Measurements from ENCODE around the gene RAB20. TPM values are rescaled to one million over a fixed set of nuclear protein-coding genes. Genes with fewer than 3 reads are reported as not detected.

Gene RAB20
- total and polyA plus RNA-seq, 9 of the 15 experiments (the other 6 are each of a cell fraction or from before 2014, with no cell fraction given): 0.62 to 9.2 (median 5.4) TPM

- TF ChIP-seq, protein P1, sequence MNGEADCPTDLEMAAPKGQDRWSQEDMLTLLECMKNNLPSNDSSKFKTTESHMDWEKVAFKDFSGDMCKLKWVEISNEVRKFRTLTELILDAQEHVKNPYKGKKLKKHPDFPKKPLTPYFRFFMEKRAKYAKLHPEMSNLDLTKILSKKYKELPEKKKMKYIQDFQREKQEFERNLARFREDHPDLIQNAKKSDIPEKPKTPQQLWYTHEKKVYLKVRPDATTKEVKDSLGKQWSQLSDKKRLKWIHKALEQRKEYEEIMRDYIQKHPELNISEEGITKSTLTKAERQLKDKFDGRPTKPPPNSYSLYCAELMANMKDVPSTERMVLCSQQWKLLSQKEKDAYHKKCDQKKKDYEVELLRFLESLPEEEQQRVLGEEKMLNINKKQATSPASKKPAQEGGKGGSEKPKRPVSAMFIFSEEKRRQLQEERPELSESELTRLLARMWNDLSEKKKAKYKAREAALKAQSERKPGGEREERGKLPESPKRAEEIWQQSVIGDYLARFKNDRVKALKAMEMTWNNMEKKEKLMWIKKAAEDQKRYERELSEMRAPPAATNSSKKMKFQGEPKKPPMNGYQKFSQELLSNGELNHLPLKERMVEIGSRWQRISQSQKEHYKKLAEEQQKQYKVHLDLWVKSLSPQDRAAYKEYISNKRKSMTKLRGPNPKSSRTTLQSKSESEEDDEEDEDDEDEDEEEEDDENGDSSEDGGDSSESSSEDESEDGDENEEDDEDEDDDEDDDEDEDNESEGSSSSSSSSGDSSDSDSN (IDR thresholded peaks at IDR 0.05; ENCODE audit: borderline replicate concordance in 1 of 2, low read depth in 2 of 2, low read length in 2 of 2): 0 out of 4 replicates have a peak, but pooled peaks of 1 of the 2 experiments have one; percentile 30
- no peak for TF ChIP-seq SMAD4 (CRISPR knock-in tag; conservative IDR thresholded peaks at IDR 0.05)
- TF ChIP-seq, protein P2, sequence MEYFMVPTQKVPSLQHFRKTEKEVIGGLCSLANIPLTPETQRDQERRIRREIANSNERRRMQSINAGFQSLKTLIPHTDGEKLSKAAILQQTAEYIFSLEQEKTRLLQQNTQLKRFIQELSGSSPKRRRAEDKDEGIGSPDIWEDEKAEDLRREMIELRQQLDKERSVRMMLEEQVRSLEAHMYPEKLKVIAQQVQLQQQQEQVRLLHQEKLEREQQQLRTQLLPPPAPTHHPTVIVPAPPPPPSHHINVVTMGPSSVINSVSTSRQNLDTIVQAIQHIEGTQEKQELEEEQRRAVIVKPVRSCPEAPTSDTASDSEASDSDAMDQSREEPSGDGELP (CRISPR knock-in tag; IDR thresholded peaks at IDR 0.05; ENCODE audit: borderline replicate concordance): peak; percentile 50
- TF ChIP-seq ASH1L (IDR thresholded peaks at IDR 0.05; ENCODE audit: borderline replicate concordance, low read depth, partially characterized antibody): no peak
- TF ChIP-seq RB1 (IDR thresholded peaks at IDR 0.05; ENCODE audit: low read depth): 0 out of 2 replicates have a peak, but pooled peaks have one; percentile 13
- TF ChIP-seq ZFP1 (CRISPR knock-in tag; IDR thresholded peaks at IDR 0.05): no peak
- TF ChIP-seq EZH2 (IDR thresholded peaks at IDR 0.05; ENCODE audit: borderline replicate concordance, low read depth, low read length): no peak
- no peak for TF ChIP-seq CHD1 (IDR thresholded peaks at IDR 0.05; ENCODE audit: low read length)
- TF ChIP-seq EGR1 (conservative IDR thresholded peaks at IDR 0.05): peak; percentile 70
- no peak for TF ChIP-seq ZBTB8A (IDR thresholded peaks at IDR 0.05; ENCODE audit: partially characterized antibody)
- TF ChIP-seq FIP1L1 (IDR thresholded peaks at IDR 0.05; ENCODE audit: low read depth, low read length, poor library complexity, severe bottlenecking): no peak
- no peak for TF ChIP-seq ZNF282 (CRISPR knock-in tag; IDR thresholded peaks at IDR 0.05)
- peak; percentile 62; the same call in 1 of the 2 replicates for TF ChIP-seq PHF8 (IDR thresholded peaks at IDR 0.05; ENCODE audit: borderline replicate concordance, low read length)
- TF ChIP-seq POLR2G (IDR thresholded peaks at IDR 0.05; ENCODE audit: low read depth, low read length): peak; percentile 81
- TF ChIP-seq, protein P3, sequence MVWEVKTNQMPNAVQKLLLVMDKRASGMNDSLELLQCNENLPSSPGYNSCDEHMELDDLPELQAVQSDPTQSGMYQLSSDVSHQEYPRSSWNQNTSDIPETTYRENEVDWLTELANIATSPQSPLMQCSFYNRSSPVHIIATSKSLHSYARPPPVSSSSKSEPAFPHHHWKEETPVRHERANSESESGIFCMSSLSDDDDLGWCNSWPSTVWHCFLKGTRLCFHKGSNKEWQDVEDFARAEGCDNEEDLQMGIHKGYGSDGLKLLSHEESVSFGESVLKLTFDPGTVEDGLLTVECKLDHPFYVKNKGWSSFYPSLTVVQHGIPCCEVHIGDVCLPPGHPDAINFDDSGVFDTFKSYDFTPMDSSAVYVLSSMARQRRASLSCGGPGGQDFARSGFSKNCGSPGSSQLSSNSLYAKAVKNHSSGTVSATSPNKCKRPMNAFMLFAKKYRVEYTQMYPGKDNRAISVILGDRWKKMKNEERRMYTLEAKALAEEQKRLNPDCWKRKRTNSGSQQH (CRISPR knock-in tag; IDR thresholded peaks at IDR 0.05): no peak
- no peak for TF ChIP-seq MBD2 (IDR thresholded peaks at IDR 0.05; ENCODE audit: borderline replicate concordance, low read depth)
- no peak for TF ChIP-seq KHSRP (IDR thresholded peaks at IDR 0.05)
- TF ChIP-seq, protein P4, sequence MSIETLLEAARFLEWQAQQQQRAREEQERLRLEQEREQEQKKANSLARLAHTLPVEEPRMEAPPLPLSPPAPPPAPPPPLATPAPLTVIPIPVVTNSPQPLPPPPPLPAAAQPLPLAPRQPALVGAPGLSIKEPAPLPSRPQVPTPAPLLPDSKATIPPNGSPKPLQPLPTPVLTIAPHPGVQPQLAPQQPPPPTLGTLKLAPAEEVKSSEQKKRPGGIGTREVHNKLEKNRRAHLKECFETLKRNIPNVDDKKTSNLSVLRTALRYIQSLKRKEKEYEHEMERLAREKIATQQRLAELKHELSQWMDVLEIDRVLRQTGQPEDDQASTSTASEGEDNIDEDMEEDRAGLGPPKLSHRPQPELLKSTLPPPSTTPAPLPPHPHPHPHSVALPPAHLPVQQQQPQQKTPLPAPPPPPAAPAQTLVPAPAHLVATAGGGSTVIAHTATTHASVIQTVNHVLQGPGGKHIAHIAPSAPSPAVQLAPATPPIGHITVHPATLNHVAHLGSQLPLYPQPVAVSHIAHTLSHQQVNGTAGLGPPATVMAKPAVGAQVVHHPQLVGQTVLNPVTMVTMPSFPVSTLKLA (conservative IDR thresholded peaks at IDR 0.05): no peak
- TF ChIP-seq ZNF583 (CRISPR knock-in tag; IDR thresholded peaks at IDR 0.05): no peak
- TF ChIP-seq, protein P5, sequence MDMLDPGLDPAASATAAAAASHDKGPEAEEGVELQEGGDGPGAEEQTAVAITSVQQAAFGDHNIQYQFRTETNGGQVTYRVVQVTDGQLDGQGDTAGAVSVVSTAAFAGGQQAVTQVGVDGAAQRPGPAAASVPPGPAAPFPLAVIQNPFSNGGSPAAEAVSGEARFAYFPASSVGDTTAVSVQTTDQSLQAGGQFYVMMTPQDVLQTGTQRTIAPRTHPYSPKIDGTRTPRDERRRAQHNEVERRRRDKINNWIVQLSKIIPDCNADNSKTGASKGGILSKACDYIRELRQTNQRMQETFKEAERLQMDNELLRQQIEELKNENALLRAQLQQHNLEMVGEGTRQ (CRISPR knock-in tag; IDR thresholded peaks at IDR 0.05): no peak
Observed at GRCh38 chr13:110561344-110562035, at the start of gene RAB20 (continued).
